Prostate gland (tissue), 2 donors: ENCODE data around the gene MYBPC2.

Experiments used
- POLR2A ChIP-seq: fragments of 450-650 bp; IDR thresholded peaks from one replicate; pipeline ENCODE4 v1.6.1; 2016; ENCODE audit warnings: antibody characterized with exemption, mild to moderate bottlenecking
- TF ChIP-seq, protein P1 (sequence below), 4 experiments: fragments of 200-600 bp in 2 of 4; fragments of 450-650 bp in 2 of 4; sonication (generic) in 2 of 4; IDR thresholded peaks; 1 replicate in 3 of 4; 2 replicates in 1 of 4; pipeline ENCODE4 v1.5.1; 2016 to 2019; ENCODE audit warnings: antibody characterized with exemption in 4 of 4, mild to moderate bottlenecking in 2 of 4, moderate library complexity in 2 of 4

DNA sequence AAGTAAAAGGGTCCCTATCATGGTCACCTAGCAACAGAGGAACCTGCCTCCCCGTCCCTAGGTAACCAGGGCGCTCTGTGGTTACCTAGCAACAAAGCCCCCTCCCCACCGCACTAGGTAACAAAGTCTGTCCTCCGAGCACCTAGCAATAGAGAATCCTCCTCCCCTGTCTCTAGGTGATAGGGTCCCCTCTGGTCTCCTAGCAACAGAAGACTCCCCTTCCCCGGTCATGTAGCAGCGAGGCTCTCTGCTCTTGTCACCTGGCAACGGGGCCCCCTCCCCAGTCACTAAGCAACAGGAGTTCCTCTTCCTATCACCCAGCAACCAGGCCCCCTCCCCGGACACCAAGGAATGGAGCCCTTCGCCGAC is 78.0 kb downstream of the MYBPC2 start:
- TF ChIP-seq, protein P1, sequence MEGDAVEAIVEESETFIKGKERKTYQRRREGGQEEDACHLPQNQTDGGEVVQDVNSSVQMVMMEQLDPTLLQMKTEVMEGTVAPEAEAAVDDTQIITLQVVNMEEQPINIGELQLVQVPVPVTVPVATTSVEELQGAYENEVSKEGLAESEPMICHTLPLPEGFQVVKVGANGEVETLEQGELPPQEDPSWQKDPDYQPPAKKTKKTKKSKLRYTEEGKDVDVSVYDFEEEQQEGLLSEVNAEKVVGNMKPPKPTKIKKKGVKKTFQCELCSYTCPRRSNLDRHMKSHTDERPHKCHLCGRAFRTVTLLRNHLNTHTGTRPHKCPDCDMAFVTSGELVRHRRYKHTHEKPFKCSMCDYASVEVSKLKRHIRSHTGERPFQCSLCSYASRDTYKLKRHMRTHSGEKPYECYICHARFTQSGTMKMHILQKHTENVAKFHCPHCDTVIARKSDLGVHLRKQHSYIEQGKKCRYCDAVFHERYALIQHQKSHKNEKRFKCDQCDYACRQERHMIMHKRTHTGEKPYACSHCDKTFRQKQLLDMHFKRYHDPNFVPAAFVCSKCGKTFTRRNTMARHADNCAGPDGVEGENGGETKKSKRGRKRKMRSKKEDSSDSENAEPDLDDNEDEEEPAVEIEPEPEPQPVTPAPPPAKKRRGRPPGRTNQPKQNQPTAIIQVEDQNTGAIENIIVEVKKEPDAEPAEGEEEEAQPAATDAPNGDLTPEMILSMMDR (IDR thresholded peaks at IDR 0.05), result no peak
- TF ChIP-seq POLR2A, result no peak
